ENCODE data around the gene SCARB2.
"Not testable (repeated sequence)": the region's sequence is repeated elsewhere in the genome, so short reads cannot be mapped to it uniquely, and the experiment has no call there.

Gene SCARB2

GRCh38 chr4:76213415-76214176 lies at the start of gene SCARB2:
TSS of gene SCARB2 (minus strand) at chr4:76213824. CDS start at chr4:76213543, 281 bp downstream.
- peak; percentile 73 for DNase-seq

- no peak for DNase-seq
Measured at GRCh38 chr4:76260571-76260970, 46.9 kb upstream of the SCARB2 start.

GRCh38 chr4:76257824-76258223 lies 44.2 kb upstream of the SCARB2 start:
- no peak for DNase-seq

DNA sequence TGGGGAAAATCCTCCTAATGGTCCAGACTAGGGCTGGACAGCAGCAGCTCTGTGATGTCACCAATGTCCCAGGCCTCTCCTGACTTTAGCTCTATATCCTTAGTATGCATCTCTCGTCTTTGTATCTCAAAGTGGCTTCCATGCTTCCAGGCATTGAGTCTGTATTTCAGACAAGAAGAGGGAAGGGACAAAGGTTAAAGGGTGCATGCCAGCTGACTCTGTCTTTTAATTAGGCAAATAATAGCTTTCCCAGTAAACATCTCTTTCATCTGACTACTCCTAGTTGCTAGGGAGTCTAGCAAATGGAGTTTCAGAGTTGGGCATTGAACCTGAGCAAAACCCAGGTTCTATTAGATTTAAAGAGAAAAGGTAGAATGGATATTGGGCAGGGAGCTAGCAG lies 43.3 kb upstream of the SCARB2 start:
- DNase-seq = no peak

DNA sequence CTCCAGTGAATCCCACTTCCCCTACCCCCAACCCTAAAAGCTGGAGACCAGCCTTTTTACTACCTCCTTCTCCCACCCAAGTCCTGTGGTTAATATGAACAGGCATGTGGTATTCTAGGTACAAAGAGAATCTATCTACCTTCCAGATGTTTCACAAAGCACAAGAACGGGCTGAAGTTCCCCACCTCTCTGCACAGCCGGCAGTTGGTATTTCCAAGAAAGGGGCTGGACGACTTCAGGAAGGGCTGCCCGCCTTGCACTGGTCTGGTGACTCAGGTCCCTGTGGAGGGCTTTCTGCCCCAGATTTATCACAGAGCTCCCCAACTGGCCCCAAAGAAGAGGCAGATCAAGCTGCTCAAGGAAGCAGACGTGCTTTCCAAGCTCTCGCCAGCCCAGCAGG lies 42.4 kb upstream of the SCARB2 start:
- no peak for DNase-seq

GRCh38 chr4:76253511-76253910 lies 39.9 kb upstream of the SCARB2 start:
- no peak for DNase-seq

DNA sequence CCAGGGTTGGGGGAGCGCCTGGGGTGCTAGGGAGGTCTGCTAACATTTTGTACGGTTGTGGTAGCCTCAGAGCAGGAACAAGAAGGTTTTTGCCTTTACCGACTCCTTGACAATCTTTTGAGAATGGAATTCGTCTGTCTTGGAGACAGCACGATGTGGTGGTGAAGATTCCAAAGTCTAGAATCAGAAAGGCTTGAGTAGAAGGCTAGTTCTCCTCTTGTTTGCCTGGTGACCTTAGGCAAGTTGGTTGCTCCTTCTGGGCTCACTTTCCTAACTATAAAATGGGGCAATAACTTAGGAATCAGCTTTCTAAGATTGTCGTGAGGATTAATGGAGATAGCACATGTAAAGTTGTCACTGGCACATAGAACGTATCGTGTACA lies 38.6 kb upstream of the SCARB2 start:
- no peak for DNase-seq

DNA sequence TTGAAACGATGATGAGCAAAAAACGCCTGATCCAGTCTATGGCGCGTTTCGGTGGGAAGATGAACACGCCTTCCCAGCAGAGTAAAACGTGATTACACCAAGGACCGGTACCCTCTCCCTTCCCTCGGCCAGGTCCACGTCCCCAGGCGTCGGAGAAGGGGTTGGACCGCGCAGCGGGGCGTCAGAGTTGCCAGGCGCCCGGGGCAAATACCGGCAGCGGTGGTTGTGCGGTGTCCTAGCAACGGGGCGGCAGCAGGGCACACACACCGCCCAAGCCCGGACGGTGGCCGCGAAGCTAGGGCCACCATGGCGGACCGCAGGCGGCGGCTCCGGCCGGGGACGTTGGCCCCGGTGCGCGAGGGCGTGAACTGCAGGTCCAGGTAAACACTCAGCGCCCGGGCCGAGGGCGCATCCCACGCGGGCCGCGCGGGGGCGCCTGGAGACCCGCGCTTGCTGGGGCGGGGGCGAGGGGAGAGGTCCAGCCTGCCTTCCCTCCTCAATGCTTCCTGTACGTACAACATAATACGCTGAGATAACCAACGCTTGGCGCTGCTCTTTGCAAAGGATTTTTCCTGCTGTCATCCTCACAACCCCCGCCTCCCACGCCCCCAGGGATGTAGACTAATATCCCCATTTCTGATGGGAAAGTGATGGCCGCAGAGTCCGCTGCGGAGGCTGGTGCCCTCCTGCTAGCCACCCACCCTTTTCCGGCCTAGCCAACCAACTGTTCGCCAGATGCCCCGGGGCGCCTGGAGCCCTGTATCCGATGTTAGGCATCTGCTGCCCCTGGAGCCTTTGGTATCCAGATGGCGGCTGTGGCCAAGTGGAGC lies 38.0 kb upstream of the SCARB2 start, which contains the start of gene FAM47E:
FAM47E (plus strand) TSS at position 281 of the 830 bp plus-strand sequence; CDS start at position 307, 26 bp downstream.
- DNase-seq = peak; percentile 42

- no peak for DNase-seq
Measured at GRCh38 chr4:76250962-76251361, 37.3 kb upstream of the SCARB2 start.

DNA sequence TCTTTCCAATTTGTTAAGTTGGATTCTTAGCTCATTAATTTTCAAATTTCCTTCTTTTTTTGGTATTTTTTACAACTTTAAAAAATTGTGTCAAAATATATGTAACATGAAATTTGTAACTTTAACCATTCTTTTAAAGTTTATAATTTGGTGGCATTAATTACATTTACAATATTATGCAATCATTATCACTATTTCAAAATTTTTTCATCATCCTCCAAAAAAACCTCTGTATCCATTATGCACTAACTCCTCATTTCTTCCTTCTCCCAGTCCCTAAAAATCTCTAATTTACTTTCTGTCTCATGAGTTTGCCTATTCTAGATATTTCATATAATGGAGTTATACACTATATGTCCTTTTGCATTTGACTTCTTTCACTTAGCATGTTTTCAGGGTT lies 33.2 kb upstream of the SCARB2 start:
- no peak for DNase-seq

DNA sequence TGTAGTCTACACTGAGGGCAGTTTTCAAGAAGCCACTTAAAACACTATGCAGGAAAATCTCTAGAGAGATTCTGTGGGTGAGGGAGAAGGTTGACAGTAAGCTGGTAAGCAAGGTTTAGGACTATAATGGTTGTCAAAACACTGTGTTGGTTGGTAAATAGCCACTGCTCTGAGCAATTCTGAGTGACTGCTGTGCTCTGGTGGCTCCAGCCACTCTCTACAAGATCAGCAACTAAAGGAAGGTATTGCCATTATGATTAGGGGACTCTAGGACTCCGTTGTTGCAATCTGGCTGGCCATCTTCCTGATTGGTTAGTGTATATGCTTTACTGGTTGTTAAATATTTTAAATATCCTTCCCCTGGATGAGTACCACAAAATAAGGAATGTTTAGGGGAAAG lies 32.4 kb upstream of the SCARB2 start:
- no peak for DNase-seq

DNA sequence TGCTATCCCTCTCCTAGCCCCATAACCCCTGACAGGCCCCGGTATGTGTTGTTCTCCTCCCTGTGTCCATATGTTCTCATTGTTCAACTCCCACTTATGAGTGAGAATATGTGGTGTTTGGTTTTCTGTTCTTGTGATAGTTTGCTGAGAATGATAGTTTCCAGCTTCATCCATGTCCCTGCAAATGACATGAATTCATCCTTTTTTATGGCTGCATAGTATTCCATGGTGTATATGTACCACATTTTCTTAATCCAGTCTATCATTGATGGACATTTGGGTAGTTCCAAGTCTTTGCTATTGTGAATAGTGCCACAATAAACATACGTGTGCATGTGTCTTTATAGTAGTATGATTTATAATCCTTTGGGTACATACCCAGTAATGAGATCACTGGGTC lies 30.3 kb upstream of the SCARB2 start:
- DNase-seq = not testable (repeated sequence)

- no peak for DNase-seq
Measured at GRCh38 chr4:76240236-76240635, 26.6 kb upstream of the SCARB2 start.

- no peak for DNase-seq
Measured at GRCh38 chr4:76238701-76239100, 25.1 kb upstream of the SCARB2 start.

DNA sequence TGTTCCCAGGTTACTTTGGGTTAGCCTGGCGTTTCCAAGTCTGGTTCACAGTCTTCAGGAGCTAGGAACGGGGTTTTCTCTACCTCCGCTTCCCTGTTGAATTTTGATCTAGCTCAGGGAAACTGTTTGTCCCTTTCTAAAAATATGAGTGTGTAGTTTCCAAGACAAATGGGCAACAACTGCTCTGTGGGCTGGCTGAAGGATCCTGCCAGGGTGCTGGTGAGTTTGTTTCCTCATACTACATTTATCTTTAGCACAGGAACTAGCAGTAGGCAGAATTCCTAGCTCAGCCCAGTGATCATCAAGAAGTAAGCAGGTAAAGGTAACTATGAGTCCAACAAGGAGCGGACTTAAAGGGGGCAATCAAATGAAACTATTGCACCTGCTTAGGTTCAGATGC lies 24.6 kb upstream of the SCARB2 start:
- no peak for DNase-seq

DNA sequence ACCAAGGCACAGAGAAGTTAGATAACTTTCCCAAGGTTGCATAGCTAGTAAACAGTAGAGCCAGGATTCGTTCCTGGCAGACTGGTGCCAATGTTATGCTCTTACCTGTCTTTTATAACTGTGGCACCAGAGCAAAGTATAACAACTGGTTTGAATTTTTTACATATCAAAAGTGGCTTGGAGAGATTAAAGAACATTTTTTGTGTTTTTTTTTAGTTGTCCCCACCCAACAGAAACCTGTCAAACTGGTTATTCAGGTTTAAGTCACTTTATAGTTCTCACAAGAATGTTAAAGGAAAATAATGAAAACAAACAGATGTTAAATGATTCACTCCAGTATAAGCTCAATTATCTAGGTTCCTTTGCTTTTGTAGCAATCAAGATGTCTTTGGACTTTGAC lies 22.3 kb upstream of the SCARB2 start:
- no peak for DNase-seq

GRCh38 chr4:76235407-76235806 lies 21.8 kb upstream of the SCARB2 start:
- no peak for DNase-seq

GRCh38 chr4:76234679-76235044 lies 21.0 kb upstream of the SCARB2 start:
- DNase-seq = no peak

DNA sequence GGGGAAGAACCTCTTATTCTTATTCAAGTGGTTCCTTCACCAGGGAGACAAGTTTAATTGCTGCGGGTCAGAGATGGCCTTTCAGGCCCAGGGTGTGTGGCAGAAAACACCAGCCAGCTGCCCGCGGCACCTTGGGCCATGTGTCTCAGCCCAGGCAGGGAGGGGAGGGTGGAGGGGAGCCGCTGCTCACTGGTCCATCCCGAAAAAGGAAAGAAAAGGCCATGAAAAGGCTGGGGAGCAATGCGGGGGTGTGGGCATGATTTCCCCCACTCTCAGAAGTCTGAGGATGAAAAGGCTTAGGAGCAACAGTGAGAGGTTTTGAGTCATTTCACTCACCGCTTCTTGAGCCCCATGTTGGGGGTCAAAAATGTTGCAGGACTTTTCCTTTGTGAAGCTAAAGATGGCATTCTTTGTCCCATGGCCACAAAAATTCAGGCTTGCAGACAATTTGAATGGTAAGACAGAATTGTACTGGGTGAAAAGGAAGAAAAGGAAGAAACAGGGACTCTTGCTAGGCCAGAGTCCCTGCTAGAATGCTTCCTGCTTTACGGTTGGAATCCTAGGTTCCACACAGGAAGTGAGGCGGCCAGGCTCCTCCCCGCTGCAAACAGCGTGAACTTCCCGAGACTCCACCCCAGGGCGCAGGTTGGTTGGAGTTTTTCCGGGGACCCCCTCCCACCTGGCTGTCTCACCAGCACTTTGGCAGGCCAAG lies 20.5 kb upstream of the SCARB2 start:
- no peak for DNase-seq

- no peak for DNase-seq
Measured at GRCh38 chr4:76233529-76233928, 19.9 kb upstream of the SCARB2 start.

GRCh38 chr4:76233083-76233482 lies 19.5 kb upstream of the SCARB2 start:
- no peak for DNase-seq

DNA sequence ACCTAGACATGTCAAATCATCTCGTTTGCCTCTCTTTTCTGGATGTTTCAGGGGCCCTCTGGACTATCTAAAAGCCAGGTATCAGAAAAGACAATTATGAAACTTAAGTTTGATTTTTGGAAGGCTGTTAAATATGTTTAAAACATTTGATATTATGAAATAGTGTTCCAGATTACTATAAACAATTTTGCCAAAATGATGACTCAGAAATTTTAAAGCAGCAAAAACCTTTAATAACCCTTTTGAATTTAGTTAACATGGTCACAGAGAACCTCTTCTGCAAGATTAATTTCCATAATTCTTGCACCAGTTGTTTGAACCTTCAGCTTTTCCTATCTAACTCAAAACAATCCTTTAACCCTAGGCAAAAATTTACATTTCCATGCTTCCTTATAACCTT lies 19.1 kb upstream of the SCARB2 start:
- DNase-seq = no peak

GRCh38 chr4:76226418-76226817 lies 12.8 kb upstream of the SCARB2 start:
- no peak for DNase-seq

- no peak for DNase-seq
Measured at GRCh38 chr4:76224171-76224570, 10.5 kb upstream of the SCARB2 start.
